Prostate gland (tissue), 2 donors: ENCODE measurements around the gene ZMYND11.

Experiments
- POLR2A ChIP-seq: fragments of 450-650 bp; IDR thresholded peaks from one replicate; pipeline ENCODE4 v1.6.1; 2016; ENCODE audit warnings: antibody characterized with exemption, mild to moderate bottlenecking
- POLR2AphosphoS5 ChIP-seq: sonication (generic); formaldehyde crosslinking; IDR thresholded peaks from one replicate; pipeline ENCODE4 v1.6.1; 2017; ENCODE audit warnings: antibody characterized with exemption
- TF ChIP-seq, protein P1 (sequence below), 4 experiments: fragments of 200-600 bp in 2 of 4; fragments of 450-650 bp in 2 of 4; sonication (generic) in 2 of 4; IDR thresholded peaks; 1 replicate in 3 of 4; 2 replicates in 1 of 4; pipeline ENCODE4 v1.5.1; 2016 to 2019; ENCODE audit warnings: antibody characterized with exemption in 4 of 4, mild to moderate bottlenecking in 2 of 4, moderate library complexity in 2 of 4

DNA sequence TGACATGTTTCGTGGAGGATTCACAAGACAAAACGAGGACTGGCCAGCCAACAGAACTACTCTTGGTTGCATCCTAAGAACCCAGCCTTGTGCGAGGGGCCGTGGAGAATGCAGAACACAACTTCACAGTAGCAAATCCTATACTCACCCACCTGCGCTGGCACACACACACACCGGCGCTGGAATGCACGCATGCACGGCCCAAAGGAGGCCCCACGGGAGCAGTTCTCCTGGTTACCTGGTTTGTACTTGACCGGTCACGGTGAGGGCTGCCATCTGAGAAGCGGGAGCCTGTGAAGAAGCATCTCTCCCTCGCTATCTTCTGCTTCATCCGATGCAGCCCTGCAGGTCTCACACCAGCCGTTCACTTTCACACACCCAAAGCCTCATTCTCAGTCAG lies 137.8 kb downstream of the ZMYND11 start:
- TF ChIP-seq, protein P1, sequence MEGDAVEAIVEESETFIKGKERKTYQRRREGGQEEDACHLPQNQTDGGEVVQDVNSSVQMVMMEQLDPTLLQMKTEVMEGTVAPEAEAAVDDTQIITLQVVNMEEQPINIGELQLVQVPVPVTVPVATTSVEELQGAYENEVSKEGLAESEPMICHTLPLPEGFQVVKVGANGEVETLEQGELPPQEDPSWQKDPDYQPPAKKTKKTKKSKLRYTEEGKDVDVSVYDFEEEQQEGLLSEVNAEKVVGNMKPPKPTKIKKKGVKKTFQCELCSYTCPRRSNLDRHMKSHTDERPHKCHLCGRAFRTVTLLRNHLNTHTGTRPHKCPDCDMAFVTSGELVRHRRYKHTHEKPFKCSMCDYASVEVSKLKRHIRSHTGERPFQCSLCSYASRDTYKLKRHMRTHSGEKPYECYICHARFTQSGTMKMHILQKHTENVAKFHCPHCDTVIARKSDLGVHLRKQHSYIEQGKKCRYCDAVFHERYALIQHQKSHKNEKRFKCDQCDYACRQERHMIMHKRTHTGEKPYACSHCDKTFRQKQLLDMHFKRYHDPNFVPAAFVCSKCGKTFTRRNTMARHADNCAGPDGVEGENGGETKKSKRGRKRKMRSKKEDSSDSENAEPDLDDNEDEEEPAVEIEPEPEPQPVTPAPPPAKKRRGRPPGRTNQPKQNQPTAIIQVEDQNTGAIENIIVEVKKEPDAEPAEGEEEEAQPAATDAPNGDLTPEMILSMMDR (IDR thresholded peaks at IDR 0.05) = no peak
- no peak for TF ChIP-seq POLR2AphosphoS5
- no peak for TF ChIP-seq POLR2A
